OCI-LY1 (cell line): ENCODE data around the gene CAPN10.

Experiments used
- H2AFZ ChIP-seq: fragments of 200-600 bp; sonication (generic), shearing (Covaris generic); 2 replicates; pipeline ENCODE4 v1.6.0; 2014; ENCODE audit warnings: antibody characterized with exemption, mild to moderate bottlenecking, low read length
- H3F3A ChIP-seq: fragments of 200-600 bp; sonication (generic), shearing (Covaris generic); 2 replicates; pipeline ENCODE4 v1.6.0; 2014; ENCODE audit warnings: mild to moderate bottlenecking, antibody characterized with exemption, low read length, moderate library complexity; ENCODE audit not compliant: insufficient read depth
- H3K27ac ChIP-seq: fragments of 200-600 bp; sonication (generic); 2 replicates; pipeline ENCODE4 v1.5.1; 2014; ENCODE audit warnings: low read length, mixed run types, mild to moderate bottlenecking, low read depth; ENCODE audit not compliant: poor library complexity, severe bottlenecking
- H3K27me3 ChIP-seq: fragments of 200-600 bp; sonication (generic); 2 replicates; pipeline ENCODE4 v1.6.0; 2014; ENCODE audit warnings: antibody characterized with exemption, mild to moderate bottlenecking, low read length, moderate library complexity; ENCODE audit not compliant: insufficient read depth
- H3K36me3 ChIP-seq: fragments of 200-600 bp; sonication (generic); 2 replicates; pipeline ENCODE4 v1.6.1; 2014; ENCODE audit warnings: mild to moderate bottlenecking, antibody characterized with exemption, low read length, moderate library complexity, mixed read lengths; ENCODE audit not compliant: insufficient read depth
- H3K4me1 ChIP-seq: fragments of 200-600 bp; sonication (generic); 2 replicates; pipeline ENCODE4 v1.5.1; 2014; ENCODE audit warnings: mild to moderate bottlenecking, low read length, moderate library complexity; ENCODE audit not compliant: insufficient read depth, severe bottlenecking
- H3K4me2 ChIP-seq: fragments of 200-600 bp; sonication (generic), shearing (Covaris generic); 2 replicates; pipeline ENCODE4 v1.6.1; 2014; ENCODE audit warnings: low read length
- H3K4me3 ChIP-seq: fragments of 200-600 bp; sonication (generic); 2 replicates; pipeline ENCODE4 v1.5.1; 2014; ENCODE audit warnings: low read length, low read depth, mild to moderate bottlenecking, mixed read lengths; ENCODE audit not compliant: poor library complexity, severe bottlenecking
- H3K79me2 ChIP-seq: fragments of 200-600 bp; shearing (Covaris generic); 2 replicates; pipeline ENCODE4 v1.6.1; 2016; ENCODE audit warnings: mixed run types, low read length, mixed read lengths; ENCODE audit not compliant: insufficient read depth
- H3K9ac ChIP-seq: fragments of 200-600 bp; sonication (generic), shearing (Covaris generic); 2 replicates; pipeline ENCODE4 v1.6.1; 2014; ENCODE audit warnings: mild to moderate bottlenecking, low read length, mixed read lengths
- H3K9me2 ChIP-seq: fragments of 200-600 bp; sonication (generic), shearing (Covaris generic); 2 replicates; pipeline ENCODE4 v1.6.1; 2014; ENCODE audit warnings: low read depth, mild to moderate bottlenecking, low read length, mixed read lengths
- H3K9me3 ChIP-seq: fragments of 200-600 bp; shearing (Covaris generic); 2 replicates; pipeline ENCODE4 v1.6.1; 2014; ENCODE audit warnings: low read length, mixed read lengths
- H4K20me1 ChIP-seq: fragments of 200-600 bp; sonication (generic), shearing (Covaris generic); 2 replicates; pipeline ENCODE4 v1.6.0; 2016; ENCODE audit warnings: mild to moderate bottlenecking, low read length; ENCODE audit not compliant: insufficient read depth
- EZH2 ChIP-seq: fragments of 200-600 bp; sonication (generic), shearing (Covaris generic); IDR thresholded peaks from 2 replicates; pipeline ENCODE4 v1.8.0; 2017; ENCODE audit warnings: borderline replicate concordance, mixed run types, mild to moderate bottlenecking, antibody characterized with exemption, low read length, moderate library complexity, mixed read lengths
- TF ChIP-seq, protein P1 (sequence below): fragments of 200-600 bp; sonication (generic), shearing (Covaris generic); IDR thresholded peaks from 2 replicates; pipeline ENCODE4 v1.5.1; 2017; ENCODE audit warnings: mild to moderate bottlenecking, antibody characterized with exemption, low read length, moderate library complexity, mixed read lengths

CAPN10 gene

DNA sequence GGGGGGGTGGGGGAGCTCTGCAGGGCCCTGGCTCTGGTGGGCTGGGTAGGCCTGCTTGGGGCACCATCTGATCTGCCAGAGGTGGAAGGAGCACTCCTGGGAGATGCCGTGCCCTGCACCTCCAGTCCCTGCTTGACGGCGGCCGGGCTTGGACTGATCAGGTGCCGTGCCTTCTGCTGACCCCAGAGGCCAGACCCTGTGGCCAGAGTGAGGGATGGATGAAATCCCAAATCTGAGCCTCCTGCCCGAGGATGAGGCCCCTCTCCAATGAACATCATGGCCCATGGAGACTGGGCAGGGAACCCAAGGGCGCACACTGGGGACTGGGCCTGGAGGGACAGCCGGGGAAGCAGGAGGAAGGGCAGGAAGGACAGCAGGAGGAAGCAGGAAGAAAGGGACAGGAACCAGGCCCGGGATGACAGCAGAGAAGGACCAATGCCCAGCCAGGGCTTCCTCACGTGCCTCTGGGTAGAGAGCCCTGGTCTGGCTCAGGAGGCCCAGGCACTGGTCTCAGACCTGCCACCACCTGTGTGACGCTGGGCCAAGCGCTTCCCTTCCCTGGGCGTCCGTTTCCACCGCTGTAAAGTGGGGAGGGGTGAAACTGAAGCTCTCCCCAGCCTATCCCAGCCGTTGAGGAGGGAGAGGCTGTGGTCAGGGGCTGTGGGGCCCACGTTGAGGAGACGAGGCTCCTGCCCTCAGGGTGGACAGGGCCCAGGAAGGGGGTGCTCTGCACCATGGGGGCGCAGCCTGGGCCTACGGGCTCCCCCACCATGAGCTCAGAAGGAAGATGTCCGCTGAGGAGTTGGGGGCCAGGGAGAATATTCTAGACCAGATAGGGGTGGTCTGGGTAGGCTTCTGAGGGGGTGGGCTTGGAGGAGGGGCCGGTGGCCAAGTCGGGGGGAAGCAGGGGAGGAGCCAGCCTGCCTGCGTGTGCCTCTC, 37.7 kb downstream of the CAPN10 start:
- Histone ChIP-seq H3K4me1 (no peaks in the 10 kb centered on the region), H3K27ac (no peak overlapping the region), H3K4me2 (no peak overlapping the region), H3K4me3 (no peak overlapping the region), H3K9me2 (no peaks in the 10 kb centered on the region), H3K9ac (no peak overlapping the region), H3K9me3 (no peaks in the 10 kb centered on the region), H3K27me3 (peaks cover under 1% of the 10 kb centered on the region; the same call in 1 of the 2 replicates), H3K79me2 (no peaks in the 10 kb centered on the region), H2AFZ (no peak overlapping the region), H3K36me3 (no peaks in the 10 kb centered on the region), H4K20me1 (no peaks in the 10 kb centered on the region), H3F3A (no peaks in the 10 kb centered on the region)
- no peak for TF ChIP-seq EZH2
- TF ChIP-seq, protein P1, sequence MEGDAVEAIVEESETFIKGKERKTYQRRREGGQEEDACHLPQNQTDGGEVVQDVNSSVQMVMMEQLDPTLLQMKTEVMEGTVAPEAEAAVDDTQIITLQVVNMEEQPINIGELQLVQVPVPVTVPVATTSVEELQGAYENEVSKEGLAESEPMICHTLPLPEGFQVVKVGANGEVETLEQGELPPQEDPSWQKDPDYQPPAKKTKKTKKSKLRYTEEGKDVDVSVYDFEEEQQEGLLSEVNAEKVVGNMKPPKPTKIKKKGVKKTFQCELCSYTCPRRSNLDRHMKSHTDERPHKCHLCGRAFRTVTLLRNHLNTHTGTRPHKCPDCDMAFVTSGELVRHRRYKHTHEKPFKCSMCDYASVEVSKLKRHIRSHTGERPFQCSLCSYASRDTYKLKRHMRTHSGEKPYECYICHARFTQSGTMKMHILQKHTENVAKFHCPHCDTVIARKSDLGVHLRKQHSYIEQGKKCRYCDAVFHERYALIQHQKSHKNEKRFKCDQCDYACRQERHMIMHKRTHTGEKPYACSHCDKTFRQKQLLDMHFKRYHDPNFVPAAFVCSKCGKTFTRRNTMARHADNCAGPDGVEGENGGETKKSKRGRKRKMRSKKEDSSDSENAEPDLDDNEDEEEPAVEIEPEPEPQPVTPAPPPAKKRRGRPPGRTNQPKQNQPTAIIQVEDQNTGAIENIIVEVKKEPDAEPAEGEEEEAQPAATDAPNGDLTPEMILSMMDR, result no peak

DNA sequence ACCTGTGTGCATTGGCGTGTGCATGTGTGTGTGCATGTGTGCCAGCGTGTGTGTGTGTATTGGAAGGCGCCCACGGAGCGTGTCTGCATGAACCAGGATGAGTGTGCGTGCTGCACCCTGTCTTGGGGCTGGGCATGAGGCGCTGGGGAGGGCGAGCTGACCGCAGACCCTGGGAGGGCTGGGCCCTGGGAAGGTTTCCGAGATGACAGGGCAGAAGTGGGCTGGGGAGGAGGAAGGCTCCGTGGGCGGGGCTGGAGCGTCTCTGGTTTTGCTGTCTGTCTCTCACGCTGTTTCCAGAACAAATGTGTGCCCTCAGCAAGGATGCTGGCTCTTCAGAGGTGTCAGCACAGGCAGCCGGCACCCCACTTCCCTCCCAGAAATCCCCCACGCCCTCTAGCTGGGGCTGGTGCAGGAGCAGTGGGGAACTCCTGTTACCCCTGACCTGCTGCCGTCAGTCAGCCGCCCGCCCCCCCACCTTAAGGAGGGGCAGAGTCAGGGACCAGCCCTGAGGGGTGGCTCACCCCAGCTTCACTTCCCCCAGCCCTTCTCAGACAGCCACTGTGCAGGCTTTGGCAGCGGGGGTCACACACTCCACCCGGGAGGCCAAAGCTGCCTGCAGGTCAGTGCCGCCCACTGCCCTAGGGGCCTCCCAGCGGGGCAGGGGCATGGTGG, 38.6 kb downstream of the CAPN10 start, which contains the start of gene GPR35:
Gene GPR35, plus strand, starts transcription at position 531 of the 672 bp plus-strand sequence. CDS start 4,473 bp downstream, outside the sequence.
- Histone ChIP-seq H3K79me2 (no peaks in the 10 kb centered on the region), H4K20me1 (no peaks in the 10 kb centered on the region), H3K4me1 (no peaks in the 10 kb centered on the region), H3F3A (no peaks in the 10 kb centered on the region), H3K36me3 (no peaks in the 10 kb centered on the region), H3K4me2 (no peak within 1 kb of the TSS), H3K27ac (no peak within 1 kb of the TSS), H3K27me3 (no peaks in the 10 kb centered on the region), H3K4me3 (no peak within 1 kb of the TSS), H3K9me3 (no peaks in the 10 kb centered on the region), H3K9ac (no peak within 1 kb of the TSS), H2AFZ (no peak within 1 kb of the TSS), H3K9me2 (no peaks in the 10 kb centered on the region)
- no peak for TF ChIP-seq EZH2
- TF ChIP-seq, protein P1, result no peak

DNA sequence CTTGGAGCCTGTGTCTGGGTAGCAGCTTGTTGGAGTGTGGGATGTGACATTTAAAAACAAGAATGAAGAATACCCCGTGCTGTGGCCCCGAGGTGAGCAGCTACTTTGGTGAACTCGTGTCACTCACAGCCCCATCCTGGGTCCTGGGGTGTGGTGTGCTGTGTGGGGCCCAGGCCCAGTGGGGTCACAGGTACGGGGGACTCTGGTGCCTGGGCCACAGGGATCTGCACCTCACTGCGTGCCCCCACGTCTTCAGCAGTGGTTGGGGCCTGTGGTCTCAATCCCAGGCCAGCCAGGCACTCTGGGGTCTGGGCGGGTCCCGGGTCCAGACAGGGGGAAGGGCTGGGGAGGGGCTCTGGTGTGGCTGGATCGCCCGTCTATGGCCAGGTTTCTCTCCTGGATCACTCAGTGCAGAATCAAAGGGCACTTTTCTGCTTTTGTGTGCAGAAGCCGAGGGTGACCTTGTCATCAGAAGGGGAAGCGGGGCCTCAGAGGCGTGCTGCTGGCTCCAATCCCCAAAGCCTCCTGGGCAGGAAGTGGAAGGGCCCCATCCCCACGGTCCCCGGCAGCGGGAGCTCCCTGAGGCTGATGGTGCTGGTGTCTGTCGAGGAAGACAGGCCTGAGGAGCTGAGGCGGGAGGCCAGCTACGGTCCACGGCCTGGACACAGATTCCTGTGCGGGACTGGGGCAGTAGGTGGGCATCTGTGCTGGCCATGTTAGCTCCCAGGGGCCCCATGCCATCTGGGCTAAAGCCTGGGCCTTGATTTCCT, 40.2 kb downstream of the CAPN10 start:
- no peaks in the 10 kb centered on the region for H3K4me1 ChIP-seq
- no peaks in the 10 kb centered on the region for H3K9me3 ChIP-seq
- no peak overlapping the region for H2AFZ ChIP-seq
- H3K36me3 ChIP-seq, result no peaks in the 10 kb centered on the region
- H3K9me2 ChIP-seq, result no peaks in the 10 kb centered on the region
- no peaks in the 10 kb centered on the region for H4K20me1 ChIP-seq
- H3K4me2 ChIP-seq, result no peak overlapping the region
- no peak overlapping the region for H3K4me3 ChIP-seq
- H3K9ac ChIP-seq, result no peak overlapping the region
- no peak for TF ChIP-seq EZH2
- TF ChIP-seq, protein P1, result no peak
- H3F3A ChIP-seq, result no peaks in the 10 kb centered on the region
- H3K27ac ChIP-seq, result no peak overlapping the region
- no peaks in the 10 kb centered on the region for H3K79me2 ChIP-seq
- H3K27me3 ChIP-seq, result no peaks in the 10 kb centered on the region
